ENCODE results near the gene PGM3.
"Not testable (repeated sequence)": the region's sequence is repeated elsewhere in the genome, so short reads cannot be mapped to it uniquely, and the experiment has no call there.

The PGM3 gene

GRCh38 chr6:83192871-83193746 lies at the start of gene PGM3, which contains the start of gene RWDD2A:
Gene PGM3 (minus strand): TSS chr6:83193265. CDS start chr6:83191012, 2,253 bp downstream.
Gene RWDD2A (plus strand): TSS chr6:83193357. CDS start chr6:83194452, 1,095 bp downstream.
- DNase-seq: peak; percentile 47 to 78

- DNase-seq: no peak
These were observed 38.1 kb upstream of the PGM3 start for GRCh38 chr6:83231146-83231545.

GRCh38 chr6:83226517-83226916 lies 33.5 kb upstream of the PGM3 start:
- no peak for DNase-seq

GRCh38 chr6:83221889-83222479 lies 28.9 kb upstream of the PGM3 start:
- peak in 1 of 2 experiments; percentile 4 for DNase-seq

- no peak for DNase-seq
These were observed 28.2 kb upstream of the PGM3 start for GRCh38 chr6:83221276-83221675.

GRCh38 chr6:83220121-83220520 lies 27.1 kb upstream of the PGM3 start:
- no peak for DNase-seq

GRCh38 chr6:83218646-83219045 lies 25.6 kb upstream of the PGM3 start:
- no peak for DNase-seq

GRCh38 chr6:83216806-83217205 lies 23.7 kb upstream of the PGM3 start:
- no peak for DNase-seq

GRCh38 chr6:83215131-83216047 lies 22.3 kb upstream of the PGM3 start:
- DNase-seq: peak; percentile 49 to 62

GRCh38 chr6:83202031-83202430 lies 9.0 kb upstream of the PGM3 start:
- DNase-seq: no peak

- no peak for DNase-seq
These were observed 6.8 kb upstream of the PGM3 start for GRCh38 chr6:83199863-83200225.

GRCh38 chr6:83199173-83199862 lies 6.3 kb upstream of the PGM3 start:
- no peak for DNase-seq

- DNase-seq: no peak
These were observed 5.6 kb upstream of the PGM3 start for GRCh38 chr6:83198486-83199172.

- DNase-seq: peak in 1 of 2 experiments; percentile 2
These were observed 892 bp upstream of the PGM3 start for GRCh38 chr6:83193747-83194566.

- no peak for DNase-seq
These were observed 609 bp downstream of the PGM3 start for GRCh38 chr6:83192456-83192855.

GRCh38 chr6:83191974-83192373 lies 1.1 kb downstream of the PGM3 start:
- not testable (repeated sequence) for DNase-seq

GRCh38 chr6:83190626-83191025 lies 2.4 kb downstream of the PGM3 start:
- DNase-seq: no peak

GRCh38 chr6:83188501-83188900 lies 4.6 kb downstream of the PGM3 start:
- no peak for DNase-seq

- no peak for DNase-seq
These were observed 8.0 kb downstream of the PGM3 start for GRCh38 chr6:83185096-83185495.

- DNase-seq: no peak
These were observed 9.8 kb downstream of the PGM3 start for GRCh38 chr6:83183082-83183828.

Data from NCI-H1930 (cell line).